Activated B cell treated with CpG ODN at 0.5 μM for 24 hours (primary cell): ENCODE measurements around the gene ARHGEF17. TPM values are rescaled to one million over a fixed set of nuclear protein-coding genes. Genes with fewer than 3 reads are reported as not detected.
A peak's percentile ranks its signal among the peaks of the same experiment; 100 is the strongest.

Source experiments
- ATAC-seq: fragments of 200-7000 bp; cut with Tn5 transposase; one replicate; pipeline ENCODE4 v1.10.0; 2021; ENCODE audit warnings: low read depth, mild to moderate bottlenecking, moderate library complexity
- CTCF ChIA-PET: fragments of 350-600 bp; sonication (Branson Sonifier 250); formaldehyde crosslinking; loops from one replicate; lab custom pipeline; 2021; ENCODE audit warnings: antibody characterized with exemption; lab: Charles Lee
- POLR2A ChIA-PET: fragments of 350-600 bp; sonication (Branson Sonifier 250); formaldehyde crosslinking; loops from one replicate; lab custom pipeline; 2021; ENCODE audit warnings: antibody characterized with exemption; lab: Charles Lee
- DNase-seq: peaks from one replicate; pipeline ENCODE4 v3.0.0; 2022
- H3K27ac Mint-ChIP-seq: one replicate; pipeline ENCODE4 v1.8.0; 2020; ENCODE audit warnings: mixed read lengths
- H3K27me3 Mint-ChIP-seq: one replicate; pipeline ENCODE4 v1.8.0; 2021; ENCODE audit warnings: mixed read lengths
- H3K36me3 Mint-ChIP-seq: one replicate; pipeline ENCODE4 v1.8.0; 2021; ENCODE audit warnings: low read depth, mixed read lengths
- H3K4me1 Mint-ChIP-seq: one replicate; pipeline ENCODE4 v1.8.0; 2021; ENCODE audit warnings: mixed read lengths
- H3K4me3 Mint-ChIP-seq: one replicate; pipeline ENCODE4 v1.8.0; 2020; ENCODE audit warnings: mild to moderate bottlenecking, mixed read lengths
- H3K9me3 Mint-ChIP-seq: one replicate; pipeline ENCODE4 v1.8.0; 2020; ENCODE audit warnings: mixed read lengths
- CTCF ChIP-seq: fragments of 200-600 bp; IDR thresholded peaks from one replicate; pipeline ENCODE4 v1.8.0; 2022; ENCODE audit warnings: antibody characterized with exemption, mild to moderate bottlenecking
- intact Hi-C: fragments of 100-400 bp; cut with micrococcal nuclease; formaldehyde crosslinking; loops from one replicate; pipeline ENCODE4 v1.15.1; 2024
- total RNA-seq: library from RNA; stranded (reverse); gene quantifications from 2 replicates; pipeline ENCODE4 v1.2.3, GENCODE V29; 2022

ARHGEF17 gene
- total RNA-seq, 1 donor from 2014 or later: 0.02 TPM

GRCh38 chr11:73307323-73308002, 613 bp upstream of the ARHGEF17 start:
- DNase-seq: peak; percentile 85
- TF ChIP-seq CTCF: no peak
- Mint-ChIP-seq H3K9me3 (no peaks in the 10 kb centered on the region), H3K27me3 (peaks cover 8% of the 10 kb centered on the region), H3K4me3 (peak overlapping the region; percentile 93), H3K27ac (no peak overlapping the region), H3K36me3 (no peaks in the 10 kb centered on the region), H3K4me1 (peaks cover 11% of the 10 kb centered on the region)
- CTCF ChIA-PET: interaction anchor here (0.6 to 5.6 kb wide), 13 partner anchors 9 to 352 kb away, joined by 3 to 63 read pairs (median 4); no protein-coding TSS in a partner anchor
- peak; percentile 73 for ATAC-seq
- POLR2A ChIA-PET: interaction anchor here (0.5 to 1.9 kb wide), 13 partner anchors 10 to 577 kb away, joined by 3 to 7 read pairs (median 4); no protein-coding TSS in a partner anchor
- intact Hi-C loops: loop anchor here (1.0 to 5.0 kb wide), 4 partner anchors 12 to 354 kb away; partner anchors contain the start of gene RELT

- TF ChIP-seq CTCF: no peak
- intact Hi-C loops: loop anchor here (5.0 kb wide), 1 partner anchor 68 kb away; the partner anchor contains the start of gene RELT
- Mint-ChIP-seq H3K9me3 (no peaks in the 10 kb centered on the region), H3K27me3 (peaks cover 5% of the 10 kb centered on the region), H3K4me3 (no peak overlapping the region), H3K27ac (no peak overlapping the region), H3K4me1 (peaks cover 11% of the 10 kb centered on the region), H3K36me3 (no peaks in the 10 kb centered on the region)
- ATAC-seq (no peak), DNase-seq (no peak)
- CTCF ChIA-PET: interaction anchor here (0.7 to 5.6 kb wide), 2 partner anchors 27 to 352 kb away, joined by 3 to 63 read pairs; no protein-coding TSS in a partner anchor
- POLR2A ChIA-PET: interaction anchor here (0.6 to 0.8 kb wide), 3 partner anchors 16 to 68 kb away, joined by 3 to 5 read pairs (median 4); no protein-coding TSS in a partner anchor
These were observed 1.2 kb downstream of the ARHGEF17 start for GRCh38 chr11:73308961-73309919.

GRCh38 chr11:73310076-73310475, 2.0 kb downstream of the ARHGEF17 start:
- intact Hi-C loops: no loop called here
- no peak overlapping the region for H3K27ac Mint-ChIP-seq
- H3K4me3 Mint-ChIP-seq: no peak overlapping the region
- H3K36me3 Mint-ChIP-seq: no peaks in the 10 kb centered on the region
- peaks cover 11% of the 10 kb centered on the region for H3K4me1 Mint-ChIP-seq
- peaks cover 5% of the 10 kb centered on the region for H3K27me3 Mint-ChIP-seq
- no peak for TF ChIP-seq CTCF
- ATAC-seq (no peak), DNase-seq (no peak)
- no peaks in the 10 kb centered on the region for H3K9me3 Mint-ChIP-seq
- ChIA-PET POLR2A (interaction anchor here (0.6 kb wide), 1 partner anchor 17 kb away, joined by 4 read pairs; no protein-coding TSS in a partner anchor), CTCF (interaction anchor here (5.6 kb wide), 1 partner anchor 26 kb away, joined by 63 read pairs; no protein-coding TSS in a partner anchor)

- Mint-ChIP-seq H3K27me3 (peaks cover 5% of the 10 kb centered on the region), H3K27ac (no peak overlapping the region), H3K4me3 (no peak overlapping the region), H3K9me3 (no peaks in the 10 kb centered on the region), H3K36me3 (no peaks in the 10 kb centered on the region), H3K4me1 (peaks cover 10% of the 10 kb centered on the region)
- ChIA-PET CTCF (no interaction called here), POLR2A (no interaction called here)
- TF ChIP-seq CTCF: no peak
- no peak for ATAC-seq
- DNase-seq: no peak
- intact Hi-C loops: no loop called here
These were observed 2.8 kb downstream of the ARHGEF17 start for GRCh38 chr11:73310661-73311393.
